HG03521 (cell line): Measurements from ENCODE around the gene ITGA3.

Experiments used
- ATAC-seq: cut with Tn5 transposase; IDR thresholded peaks from one replicate; pipeline ENCODE4 v1.9.1; 2021; ENCODE audit warnings: mild to moderate bottlenecking, moderate library complexity; ENCODE audit not compliant: unreplicated experiment

Gene ITGA3

DNA sequence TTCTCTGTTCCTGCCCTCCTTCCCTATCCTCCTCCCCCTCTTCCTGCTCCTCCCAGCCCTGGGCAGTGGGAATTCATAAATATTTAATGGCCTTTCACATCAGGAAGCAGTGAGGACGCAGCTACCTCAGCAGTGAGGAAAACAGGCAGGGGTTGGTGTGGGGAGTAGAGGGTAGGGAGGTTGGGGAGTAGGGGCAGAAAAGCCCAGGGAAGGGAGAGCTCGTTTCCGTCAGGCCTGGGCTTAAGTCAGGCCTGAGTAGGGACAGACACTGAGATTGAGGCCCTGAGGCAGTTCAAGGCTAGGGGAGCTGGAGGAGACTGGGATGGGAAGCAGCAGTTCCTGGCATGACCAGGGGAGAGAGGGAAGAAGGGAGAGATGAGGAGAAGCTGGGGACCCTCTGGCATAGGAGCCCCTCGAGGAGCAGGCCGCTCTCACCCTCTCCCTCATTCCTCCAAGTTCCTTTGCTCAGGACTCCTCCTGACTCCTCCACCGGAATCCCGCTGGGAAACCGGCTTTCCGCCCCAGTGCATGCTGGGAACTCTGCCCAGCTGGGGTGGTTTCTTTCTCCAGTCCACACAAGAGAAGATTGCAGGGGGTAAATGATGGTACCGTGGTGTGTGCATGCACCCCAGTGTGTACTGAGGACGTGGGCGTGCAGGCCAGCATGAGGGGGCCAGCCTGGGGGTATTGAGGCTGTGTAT lies 67.9 kb downstream of the ITGA3 start:
- ATAC-seq = no peak

DNA sequence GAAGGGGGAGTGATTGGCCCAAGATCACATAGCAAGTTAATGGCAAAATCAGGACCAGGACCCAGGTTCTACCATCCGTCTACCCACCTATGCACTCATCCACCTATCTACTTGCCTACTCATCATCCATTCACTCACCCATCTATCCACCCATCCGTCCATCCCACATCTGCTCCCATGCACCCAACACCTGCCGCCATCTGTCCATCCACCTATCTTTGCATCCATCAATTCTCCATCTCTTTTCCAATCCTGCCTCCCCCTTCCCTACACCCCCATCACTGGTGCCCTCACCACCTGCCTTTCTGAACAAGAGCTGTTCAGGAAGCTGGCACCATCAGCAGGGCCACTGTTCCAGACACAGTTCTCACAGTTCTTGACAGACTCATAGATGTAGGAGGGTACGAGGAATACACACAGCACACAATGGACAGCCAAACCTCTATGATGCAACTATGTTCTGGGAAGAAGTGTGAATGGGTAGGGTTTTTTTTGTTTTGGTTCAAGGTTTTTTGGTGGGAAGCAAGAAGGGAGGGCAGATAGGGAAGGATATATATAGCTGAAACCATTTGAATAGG lies 69.6 kb downstream of the ITGA3 start:
- ATAC-seq = no peak

DNA sequence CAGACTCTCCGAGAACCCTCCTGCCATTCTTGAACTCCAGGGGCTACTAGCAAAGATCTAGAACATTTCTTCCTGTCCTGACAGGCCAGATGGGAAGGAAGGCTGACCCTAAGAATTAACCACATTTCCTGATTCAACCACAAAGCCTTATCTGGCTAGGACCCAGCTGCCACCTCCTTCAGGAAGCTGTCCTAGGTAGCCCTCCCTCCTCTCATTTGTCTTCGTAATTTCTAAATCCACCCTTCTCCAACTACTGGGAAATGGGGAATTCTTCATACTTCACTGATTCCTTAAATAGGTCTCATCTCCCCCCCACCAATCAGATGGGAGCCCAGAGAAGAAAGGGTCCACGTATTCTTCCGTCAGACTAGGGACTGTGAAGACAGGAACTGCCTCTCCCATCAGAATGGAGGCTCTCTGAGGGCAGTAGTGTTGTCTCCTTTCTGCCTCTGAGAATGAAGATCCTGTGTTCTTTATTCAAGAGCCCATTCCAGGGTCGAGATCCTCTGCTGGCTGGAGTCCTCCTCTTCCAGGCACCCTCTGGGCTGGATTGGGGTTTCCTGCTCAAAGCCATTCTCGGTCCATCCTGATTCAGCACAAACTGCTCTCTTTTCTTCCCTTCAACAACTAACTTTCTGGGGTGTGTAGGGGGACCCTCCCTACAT lies 71.9 kb downstream of the ITGA3 start:
- no peak for ATAC-seq

DNA sequence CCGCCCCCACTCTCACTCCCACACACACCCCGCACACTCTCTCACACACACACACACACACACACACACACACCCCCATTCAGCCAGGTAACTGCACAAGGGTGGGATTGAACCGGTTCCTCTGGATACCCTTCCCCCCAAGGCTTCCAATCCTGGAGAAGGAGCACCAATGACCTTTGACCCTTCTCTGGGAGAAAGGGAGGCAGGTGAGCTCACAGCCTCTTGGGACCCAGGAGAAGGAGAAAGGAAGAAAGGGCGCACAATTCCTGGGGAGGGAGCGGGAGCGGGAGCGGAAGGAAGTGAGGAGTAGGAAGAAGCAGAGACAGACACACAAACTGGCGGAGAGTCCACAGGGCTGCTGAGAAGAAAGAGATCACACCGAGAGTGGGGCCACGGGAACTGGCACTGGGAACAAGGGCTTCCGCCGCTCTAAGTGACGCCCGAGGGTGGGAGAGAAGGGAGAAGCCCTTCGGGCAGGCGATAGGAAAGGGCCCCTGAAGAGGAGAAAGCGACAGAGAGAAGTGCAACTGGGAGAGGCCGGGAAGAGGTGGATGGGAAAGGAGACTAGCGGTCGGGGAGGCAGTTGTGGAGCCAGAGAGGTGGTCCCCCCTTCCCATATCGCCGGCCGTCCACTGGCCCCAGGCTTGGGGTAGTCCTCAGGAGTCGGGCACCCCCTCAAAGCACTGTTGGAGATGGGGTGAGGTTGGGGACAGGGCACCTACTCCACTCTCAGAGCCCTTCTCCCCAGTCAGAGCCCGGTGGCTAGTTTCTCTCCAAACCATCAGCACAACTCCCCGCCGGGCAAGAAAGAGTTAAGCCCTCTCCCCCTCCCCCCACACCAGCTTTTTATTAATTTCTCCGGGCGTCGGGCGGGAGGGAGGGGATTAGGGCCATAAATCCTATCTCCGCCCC lies 72.8 kb downstream of the ITGA3 start:
- ATAC-seq = no peak

DNA sequence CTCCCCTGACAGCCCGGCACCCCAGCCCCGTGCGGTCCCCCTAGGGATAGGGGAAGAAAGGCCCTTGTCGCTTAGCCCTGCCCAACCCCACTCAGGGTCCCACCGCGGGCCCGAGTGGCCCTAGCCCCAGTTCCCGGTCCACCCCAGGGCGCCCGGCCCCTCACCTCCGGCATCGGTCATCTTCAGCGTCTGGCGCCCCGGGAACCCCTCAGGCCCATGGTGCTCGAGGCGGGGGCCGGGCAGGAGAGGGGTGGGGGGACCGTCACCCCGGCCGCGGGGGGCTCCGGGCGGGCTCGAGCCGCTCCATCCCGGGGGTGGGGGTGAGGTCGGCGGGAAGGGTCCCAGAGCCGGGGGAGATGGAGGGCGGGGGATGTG lies 73.4 kb downstream of the ITGA3 start:
- ATAC-seq = no peak

DNA sequence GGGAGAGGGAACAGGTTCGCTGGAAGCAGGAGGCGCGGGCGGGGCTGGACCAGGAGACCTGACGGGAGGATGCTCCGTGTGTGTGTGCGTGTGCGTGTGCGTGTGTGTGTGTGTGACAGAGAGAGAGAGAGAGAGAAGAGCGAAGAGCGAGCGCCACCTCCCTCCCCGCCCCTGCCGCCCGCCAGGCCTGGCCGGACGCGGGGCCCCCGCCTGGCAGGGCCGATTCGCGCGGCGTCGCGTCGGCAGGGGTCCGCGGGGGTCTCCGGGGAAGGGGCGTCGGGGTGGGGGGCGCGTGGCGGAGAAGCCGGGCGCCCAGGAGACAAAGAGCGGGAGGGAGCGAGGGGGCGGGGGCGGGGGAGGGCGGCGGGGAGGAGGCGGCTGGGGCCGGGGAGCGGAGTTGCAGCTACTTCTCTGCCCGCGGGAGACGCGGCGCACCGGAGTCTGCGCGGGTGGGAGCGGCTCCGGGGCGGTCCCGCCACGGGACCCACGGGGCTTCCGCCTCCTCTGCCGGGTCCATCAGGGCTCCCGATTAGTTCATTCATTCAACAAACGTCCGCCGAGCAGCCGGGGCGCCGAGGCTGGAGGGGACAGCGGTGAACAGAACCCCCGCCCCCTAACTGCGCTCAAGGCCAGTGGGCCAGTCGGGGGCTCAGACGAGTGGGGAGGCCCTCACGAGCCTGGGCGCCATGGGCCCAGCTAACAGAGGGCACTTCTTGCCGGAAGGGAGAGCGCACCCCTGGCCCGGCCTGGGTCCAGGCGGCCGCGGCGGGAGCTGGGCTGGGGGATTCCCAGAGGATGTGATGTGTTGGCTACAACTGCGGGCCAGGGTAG lies 74.0 kb downstream of the ITGA3 start, which contains the start of gene SAMD14:
Gene SAMD14, minus strand, starts transcription at position 433 of the 831 bp plus-strand sequence. CDS start 5,201 bp downstream, outside the sequence.
- ATAC-seq = no peak

DNA sequence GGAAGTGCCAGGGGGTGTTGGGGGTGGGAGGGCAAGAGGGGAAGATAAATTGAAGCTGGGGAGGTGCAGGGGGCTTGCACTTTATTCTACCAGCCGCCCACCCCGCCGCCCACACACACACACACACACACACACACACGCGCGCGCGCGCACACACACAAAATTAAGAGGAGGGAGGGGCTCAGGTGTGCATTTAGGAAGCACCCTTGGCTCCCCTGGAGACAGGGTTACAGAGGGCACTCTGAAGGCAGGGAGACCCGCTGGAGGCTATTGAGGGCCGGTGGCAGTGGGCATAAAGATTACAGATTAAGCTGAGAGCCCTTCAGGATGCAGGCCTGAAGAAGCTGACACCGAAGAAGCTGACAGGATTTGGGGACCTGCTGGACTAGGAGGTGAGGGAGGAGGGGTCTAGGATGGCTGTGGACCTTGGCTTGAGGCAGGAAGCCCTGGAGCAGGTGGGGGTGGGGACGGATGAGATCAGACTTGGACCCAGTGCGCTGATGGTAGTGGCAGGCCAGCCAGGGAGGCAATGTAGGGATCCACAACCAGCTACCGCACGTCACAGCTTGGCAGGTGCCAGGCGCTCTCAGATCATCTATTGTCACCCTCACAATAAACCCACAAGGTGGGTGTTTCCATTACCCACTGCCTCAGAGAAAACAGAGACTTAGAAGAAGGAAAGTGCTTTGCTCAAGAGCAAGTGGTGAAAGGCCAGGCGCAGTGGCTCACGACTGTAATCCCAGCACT lies 74.8 kb downstream of the ITGA3 start:
- ATAC-seq = no peak

DNA sequence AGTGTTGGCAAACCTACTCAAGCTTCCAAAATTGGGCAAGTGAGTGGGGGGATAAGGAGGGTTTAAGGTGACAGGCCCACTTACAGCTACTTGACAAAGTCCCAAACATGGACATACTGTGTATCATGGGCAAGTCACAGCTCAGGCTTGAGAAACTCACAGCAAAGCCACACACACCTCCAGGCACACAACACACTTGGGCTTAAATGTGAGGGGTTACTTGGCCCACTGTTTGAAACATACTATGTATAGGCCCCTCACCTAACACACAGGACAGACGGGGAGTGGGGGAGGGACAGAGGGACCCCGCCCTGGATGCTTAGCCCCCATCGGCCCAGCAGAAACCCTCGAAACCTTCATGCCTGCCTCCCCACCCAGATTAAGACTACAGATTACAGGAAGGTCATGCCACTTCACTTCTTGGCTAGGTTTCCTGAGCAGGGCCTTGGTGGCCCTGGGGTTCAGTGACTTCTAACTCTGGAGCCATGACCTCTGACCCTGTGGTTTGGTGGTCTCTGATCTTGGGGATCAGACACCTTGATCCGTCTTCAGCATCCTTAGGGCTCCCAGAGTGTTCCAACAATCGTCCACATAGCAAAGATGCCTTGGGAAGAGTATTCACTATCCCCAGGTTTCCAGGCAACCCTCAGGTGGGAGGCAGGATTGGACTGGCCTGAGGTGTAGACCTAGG lies 76.3 kb downstream of the ITGA3 start:
- no peak for ATAC-seq

DNA sequence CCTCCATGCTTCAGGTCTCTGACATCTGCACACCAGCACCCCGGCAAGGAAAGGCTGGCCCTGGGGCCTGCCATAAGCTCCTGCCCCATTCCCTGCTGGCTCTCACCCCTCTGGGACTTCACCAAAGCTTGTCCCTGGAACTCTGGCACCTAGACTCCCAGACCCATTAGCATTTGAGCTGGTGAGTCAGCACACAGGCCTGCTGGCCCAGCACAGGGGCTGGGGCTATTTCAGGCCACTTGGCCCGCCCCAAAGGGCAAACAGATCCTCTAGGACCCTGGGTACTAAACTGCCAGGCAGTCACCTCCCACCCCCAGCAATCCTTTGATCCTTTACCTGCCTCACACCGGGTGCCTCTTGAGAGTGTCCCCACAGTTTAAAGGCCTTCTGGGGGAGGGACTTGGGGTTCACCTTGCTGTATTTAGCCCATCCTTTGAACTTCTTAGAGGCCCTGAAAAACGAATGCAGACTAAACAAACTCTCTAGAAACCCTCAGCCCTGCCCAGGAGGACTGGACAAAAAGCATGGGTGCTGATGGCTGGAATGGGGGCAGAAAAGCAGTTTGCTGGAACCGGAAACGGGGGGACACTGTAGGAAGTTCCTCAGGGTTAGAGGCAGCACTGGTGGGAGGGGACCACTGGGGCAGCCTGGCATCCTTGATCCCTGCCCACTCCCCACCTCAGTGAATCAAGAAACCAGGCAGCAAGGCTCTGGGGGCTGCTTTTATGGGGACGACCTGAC lies 77.3 kb downstream of the ITGA3 start:
- ATAC-seq = no peak

DNA sequence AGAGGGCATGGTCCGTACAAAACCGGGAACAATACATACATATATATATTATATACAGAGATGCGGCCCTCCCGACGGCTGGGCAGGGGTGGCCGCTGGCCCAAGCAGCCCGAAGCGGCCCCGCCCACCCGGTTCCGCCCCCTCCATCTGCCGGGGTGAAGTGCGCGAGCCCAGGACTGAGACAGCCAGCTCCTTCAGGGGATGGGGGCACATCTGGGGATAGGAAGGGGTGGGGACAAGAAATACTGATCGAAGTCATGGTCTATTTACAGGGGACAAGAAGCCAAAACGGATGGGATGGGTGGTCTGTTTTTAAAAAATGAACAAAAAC lies 77.8 kb downstream of the ITGA3 start:
- no peak for ATAC-seq

DNA sequence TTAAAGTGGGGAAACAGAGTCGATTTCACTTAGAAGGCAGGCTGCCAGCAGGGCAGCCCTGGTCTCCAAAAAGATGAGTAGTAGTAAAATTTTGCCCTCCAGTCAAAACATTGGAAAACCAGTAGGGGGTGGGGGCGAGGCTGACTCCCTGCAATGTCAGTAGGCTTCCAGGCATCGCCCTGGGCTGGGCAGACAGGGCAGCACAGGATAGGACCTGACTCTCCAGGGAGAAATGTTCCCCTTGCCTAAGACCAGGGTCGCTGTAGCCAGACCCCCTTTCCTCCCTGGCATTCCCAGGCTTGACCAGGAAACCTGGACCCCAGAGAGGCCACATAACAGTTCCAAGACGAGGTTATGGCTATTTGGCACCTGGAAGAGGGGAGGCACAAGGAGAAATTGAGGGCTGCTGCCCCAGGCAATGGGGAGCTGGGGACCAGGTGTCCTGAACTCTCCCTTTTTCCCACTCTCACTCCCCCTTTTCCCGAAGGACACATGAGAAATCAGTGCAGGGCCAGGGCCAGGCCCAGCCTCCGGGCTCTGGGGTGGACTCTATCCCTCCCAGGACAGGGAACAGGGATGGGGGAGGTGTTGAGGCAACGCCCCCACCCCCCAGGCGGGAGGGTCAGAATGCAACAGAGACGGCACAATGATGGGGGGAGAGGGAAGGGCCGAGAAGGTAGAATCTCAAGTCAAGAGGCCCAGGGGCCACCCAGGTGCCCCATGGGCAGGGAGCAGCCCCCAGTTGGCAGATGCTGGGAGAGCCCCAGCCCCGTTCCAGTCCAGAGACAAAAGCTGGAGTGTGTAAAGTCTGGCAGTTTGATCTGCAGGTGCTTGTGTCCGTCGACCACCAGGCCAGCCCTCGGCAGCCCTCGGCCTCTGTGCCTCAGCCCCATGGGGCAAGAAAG lies 78.5 kb downstream of the ITGA3 start:
- ATAC-seq = no peak

DNA sequence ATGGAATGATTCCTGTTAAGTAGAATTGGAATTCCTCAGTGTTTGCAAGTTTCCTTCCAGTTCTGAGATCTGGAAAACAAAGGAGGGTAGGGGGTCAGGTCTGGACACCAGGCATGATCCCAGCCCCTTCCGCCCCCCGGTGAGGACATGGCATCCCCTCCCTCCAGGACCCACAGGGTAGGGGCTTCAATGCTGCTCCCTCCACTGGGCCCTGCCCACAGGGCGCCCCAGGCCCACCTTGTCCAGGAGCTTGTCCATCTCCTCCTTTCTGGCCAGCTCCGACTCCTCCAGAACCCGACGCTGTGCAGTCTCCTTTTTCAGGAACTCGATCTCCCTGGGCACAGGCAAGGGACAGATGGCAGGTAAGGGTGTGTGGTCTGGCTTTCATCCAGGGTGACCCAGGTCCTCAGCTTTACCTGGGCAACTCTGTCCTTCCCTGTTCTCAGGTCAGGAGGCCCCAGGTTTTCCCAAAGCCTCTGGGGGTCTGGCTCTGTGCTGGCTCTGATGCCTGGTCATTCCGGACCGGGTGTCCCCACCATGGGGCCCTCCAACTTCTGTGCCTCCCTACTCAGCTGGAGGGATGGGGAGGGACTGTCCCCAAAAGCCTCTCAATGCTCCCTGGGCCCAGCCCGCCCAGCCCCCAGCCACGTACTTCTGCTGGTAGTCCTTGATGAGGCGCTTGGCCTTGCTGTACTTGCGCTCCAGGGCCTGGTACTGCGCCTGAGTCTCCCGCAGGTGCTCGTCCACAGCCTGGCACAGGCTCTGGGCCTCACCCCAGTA lies 79.6 kb downstream of the ITGA3 start:
- no peak for ATAC-seq

DNA sequence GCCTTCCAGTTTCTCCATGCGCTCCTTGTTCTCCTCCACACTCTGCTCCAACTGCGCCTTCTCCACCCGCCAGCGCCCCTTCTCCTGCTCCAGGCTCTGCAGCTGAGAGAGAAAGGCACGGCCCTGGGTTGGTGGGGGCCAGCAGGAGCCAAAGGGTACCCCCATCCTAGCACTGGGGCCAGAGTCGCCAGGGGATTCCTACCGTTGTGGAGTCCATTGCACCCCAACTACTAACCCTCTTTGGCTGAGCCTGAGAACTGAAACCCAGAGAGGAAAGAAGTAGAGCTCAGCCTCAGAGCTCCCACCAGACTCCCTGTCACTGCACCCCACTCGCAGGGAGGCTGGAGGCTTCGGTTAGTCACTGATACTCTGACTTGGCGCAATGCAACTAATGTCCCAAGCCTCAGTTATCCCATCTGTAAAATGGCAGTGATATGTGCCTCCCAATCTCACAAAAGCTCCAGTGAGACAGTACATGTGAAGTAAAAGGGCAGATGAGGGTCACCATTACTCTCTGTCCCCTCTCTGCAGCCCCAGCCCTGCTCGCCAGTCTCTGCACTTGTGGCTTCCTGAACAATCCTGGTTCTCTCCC lies 80.3 kb downstream of the ITGA3 start:
- ATAC-seq = no peak

DNA sequence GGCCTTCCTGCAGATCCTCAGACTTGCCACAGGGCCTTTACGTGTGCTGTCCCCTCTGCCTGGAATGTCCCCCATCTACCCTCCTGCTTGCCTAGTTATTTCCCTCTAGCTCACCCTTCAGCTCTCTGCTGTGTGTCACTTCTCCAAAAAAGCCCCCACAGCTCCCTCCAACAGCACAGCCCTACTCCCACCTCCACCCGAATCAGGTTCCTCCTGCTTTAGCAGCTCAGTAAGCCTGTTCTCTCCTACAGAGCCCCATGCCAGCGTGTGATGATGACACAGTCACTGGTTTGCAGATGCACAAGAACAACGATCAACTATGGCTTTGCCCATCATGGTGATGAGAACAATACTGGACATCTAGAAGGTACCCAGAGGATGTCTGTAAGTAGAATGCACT lies 81.1 kb downstream of the ITGA3 start:
- no peak for ATAC-seq

DNA sequence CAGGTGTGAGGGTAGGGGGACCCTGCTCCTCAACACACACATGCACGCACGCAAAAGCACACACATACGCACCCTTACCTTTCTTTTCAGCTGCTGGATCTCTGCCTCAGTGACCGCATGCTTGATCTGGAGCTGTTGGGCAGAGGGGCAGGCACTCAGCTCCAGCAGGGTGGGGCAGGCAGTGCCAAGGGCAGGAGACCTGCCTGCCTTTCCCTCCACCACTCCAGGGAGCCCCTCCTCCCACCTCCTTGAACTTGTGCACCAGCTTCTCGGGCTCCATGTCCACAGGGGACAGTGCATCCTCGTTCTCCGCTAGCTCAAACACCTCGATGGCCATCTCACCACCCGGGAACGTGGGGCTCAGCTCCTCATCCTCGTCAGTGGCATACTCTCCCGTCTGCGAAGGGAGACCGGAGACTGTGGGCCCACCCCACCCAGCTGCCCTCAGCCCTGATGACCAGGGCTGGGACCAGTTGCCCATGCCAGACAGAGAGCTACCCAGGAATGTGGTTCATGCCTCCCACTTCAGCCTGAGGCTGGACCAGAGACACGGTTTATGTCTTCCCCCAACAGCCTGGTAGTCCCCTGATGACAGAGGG lies 83.4 kb downstream of the ITGA3 start:
- no peak for ATAC-seq
